ENCODE data around the gene KIAA0825.

GRCh38 chr5:94425396-94425795 lies 193.0 kb downstream of the KIAA0825 start:
- TF ChIP-seq POLR2AphosphoS5 (IDR thresholded peaks at IDR 0.05; ENCODE audit: low read depth) (no peak), EZH2 (IDR thresholded peaks at IDR 0.05; ENCODE audit: low read depth, unreplicated experiment) (no peak), REST (IDR thresholded peaks at IDR 0.05; ENCODE audit: unreplicated experiment) (no peak), NANOG (IDR thresholded peaks at IDR 0.05; ENCODE audit: borderline replicate concordance) (no peak), EZH2phosphoT487 (IDR thresholded peaks at IDR 0.05; ENCODE audit: unreplicated experiment) (no peak)
- TF ChIP-seq, protein P1, sequence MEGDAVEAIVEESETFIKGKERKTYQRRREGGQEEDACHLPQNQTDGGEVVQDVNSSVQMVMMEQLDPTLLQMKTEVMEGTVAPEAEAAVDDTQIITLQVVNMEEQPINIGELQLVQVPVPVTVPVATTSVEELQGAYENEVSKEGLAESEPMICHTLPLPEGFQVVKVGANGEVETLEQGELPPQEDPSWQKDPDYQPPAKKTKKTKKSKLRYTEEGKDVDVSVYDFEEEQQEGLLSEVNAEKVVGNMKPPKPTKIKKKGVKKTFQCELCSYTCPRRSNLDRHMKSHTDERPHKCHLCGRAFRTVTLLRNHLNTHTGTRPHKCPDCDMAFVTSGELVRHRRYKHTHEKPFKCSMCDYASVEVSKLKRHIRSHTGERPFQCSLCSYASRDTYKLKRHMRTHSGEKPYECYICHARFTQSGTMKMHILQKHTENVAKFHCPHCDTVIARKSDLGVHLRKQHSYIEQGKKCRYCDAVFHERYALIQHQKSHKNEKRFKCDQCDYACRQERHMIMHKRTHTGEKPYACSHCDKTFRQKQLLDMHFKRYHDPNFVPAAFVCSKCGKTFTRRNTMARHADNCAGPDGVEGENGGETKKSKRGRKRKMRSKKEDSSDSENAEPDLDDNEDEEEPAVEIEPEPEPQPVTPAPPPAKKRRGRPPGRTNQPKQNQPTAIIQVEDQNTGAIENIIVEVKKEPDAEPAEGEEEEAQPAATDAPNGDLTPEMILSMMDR (conservative IDR thresholded peaks at IDR 0.05; ENCODE audit: low read depth in 2 of 2), result no peak
- TF ChIP-seq, protein P2, sequence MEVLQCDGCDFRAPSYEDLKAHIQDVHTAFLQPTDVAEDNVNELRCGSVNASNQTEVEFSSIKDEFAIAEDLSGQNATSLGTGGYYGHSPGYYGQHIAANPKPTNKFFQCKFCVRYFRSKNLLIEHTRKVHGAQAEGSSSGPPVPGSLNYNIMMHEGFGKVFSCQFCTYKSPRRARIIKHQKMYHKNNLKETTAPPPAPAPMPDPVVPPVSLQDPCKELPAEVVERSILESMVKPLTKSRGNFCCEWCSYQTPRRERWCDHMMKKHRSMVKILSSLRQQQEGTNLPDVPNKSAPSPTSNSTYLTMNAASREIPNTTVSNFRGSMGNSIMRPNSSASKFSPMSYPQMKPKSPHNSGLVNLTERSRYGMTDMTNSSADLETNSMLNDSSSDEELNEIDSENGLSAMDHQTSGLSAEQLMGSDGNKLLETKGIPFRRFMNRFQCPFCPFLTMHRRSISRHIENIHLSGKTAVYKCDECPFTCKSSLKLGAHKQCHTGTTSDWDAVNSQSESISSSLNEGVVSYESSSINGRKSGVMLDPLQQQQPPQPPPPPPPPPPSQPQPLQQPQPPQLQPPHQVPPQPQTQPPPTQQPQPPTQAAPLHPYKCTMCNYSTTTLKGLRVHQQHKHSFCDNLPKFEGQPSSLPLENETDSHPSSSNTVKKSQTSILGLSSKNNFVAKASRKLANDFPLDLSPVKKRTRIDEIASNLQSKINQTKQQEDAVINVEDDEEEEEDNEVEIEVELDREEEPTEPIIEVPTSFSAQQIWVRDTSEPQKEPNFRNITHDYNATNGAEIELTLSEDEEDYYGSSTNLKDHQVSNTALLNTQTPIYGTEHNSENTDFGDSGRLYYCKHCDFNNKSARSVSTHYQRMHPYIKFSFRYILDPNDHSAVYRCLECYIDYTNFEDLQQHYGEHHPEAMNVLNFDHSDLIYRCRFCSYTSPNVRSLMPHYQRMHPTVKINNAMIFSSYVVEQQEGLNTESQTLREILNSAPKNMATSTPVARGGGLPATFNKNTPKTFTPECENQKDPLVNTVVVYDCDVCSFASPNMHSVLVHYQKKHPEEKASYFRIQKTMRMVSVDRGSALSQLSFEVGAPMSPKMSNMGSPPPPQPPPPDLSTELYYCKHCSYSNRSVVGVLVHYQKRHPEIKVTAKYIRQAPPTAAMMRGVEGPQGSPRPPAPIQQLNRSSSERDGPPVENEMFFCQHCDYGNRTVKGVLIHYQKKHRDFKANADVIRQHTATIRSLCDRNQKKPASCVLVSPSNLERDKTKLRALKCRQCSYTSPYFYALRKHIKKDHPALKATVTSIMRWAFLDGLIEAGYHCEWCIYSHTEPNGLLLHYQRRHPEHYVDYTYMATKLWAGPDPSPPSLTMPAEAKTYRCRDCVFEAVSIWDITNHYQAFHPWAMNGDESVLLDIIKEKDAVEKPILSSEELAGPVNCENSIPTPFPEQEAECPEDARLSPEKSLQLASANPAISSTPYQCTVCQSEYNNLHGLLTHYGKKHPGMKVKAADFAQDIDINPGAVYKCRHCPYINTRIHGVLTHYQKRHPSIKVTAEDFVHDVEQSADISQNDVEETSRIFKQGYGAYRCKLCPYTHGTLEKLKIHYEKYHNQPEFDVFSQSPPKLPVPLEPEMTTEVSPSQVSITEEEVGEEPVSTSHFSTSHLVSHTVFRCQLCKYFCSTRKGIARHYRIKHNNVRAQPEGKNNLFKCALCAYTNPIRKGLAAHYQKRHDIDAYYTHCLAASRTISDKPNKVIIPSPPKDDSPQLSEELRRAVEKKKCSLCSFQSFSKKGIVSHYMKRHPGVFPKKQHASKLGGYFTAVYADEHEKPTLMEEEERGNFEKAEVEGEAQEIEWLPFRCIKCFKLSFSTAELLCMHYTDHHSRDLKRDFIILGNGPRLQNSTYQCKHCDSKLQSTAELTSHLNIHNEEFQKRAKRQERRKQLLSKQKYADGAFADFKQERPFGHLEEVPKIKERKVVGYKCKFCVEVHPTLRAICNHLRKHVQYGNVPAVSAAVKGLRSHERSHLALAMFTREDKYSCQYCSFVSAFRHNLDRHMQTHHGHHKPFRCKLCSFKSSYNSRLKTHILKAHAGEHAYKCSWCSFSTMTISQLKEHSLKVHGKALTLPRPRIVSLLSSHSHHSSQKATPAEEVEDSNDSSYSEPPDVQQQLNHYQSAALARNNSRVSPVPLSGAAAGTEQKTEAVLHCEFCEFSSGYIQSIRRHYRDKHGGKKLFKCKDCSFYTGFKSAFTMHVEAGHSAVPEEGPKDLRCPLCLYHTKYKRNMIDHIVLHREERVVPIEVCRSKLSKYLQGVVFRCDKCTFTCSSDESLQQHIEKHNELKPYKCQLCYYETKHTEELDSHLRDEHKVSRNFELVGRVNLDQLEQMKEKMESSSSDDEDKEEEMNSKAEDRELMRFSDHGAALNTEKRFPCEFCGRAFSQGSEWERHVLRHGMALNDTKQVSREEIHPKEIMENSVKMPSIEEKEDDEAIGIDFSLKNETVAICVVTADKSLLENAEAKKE (CRISPR knock-in tag; IDR thresholded peaks at IDR 0.05), result no peak

Data from GM23338 (cell line).